SK-N-SH (cell line): ENCODE measurements around the gene RAB30.

ENCODE experiments used
- CTCF ChIP-seq: fragments of 200-600 bp; sonication (generic); IDR thresholded peaks from 2 replicates; pipeline ENCODE4 v1.6.1; 2017; ENCODE audit warnings: antibody characterized with exemption, mild to moderate bottlenecking, moderate library complexity
- EP300 ChIP-seq, 2 experiments: IDR thresholded peaks; 2 replicates each; pipeline versions ENCODE4 v1.4.0 to v1.6.1; 2012; ENCODE audit warnings: borderline replicate concordance in 1 of 2, low read depth in 1 of 2, low read length in 1 of 2
- EZH2phosphoT487 ChIP-seq: fragments of 200-600 bp; sonication (generic); IDR thresholded peaks from 2 replicates; pipeline ENCODE4 v1.6.1; 2017; ENCODE audit warnings: low read depth, mixed run types, mild to moderate bottlenecking, antibody characterized with exemption, moderate library complexity, borderline replicate concordance
- GABPA ChIP-seq: IDR thresholded peaks from 2 replicates; pipeline ENCODE4 v1.4.0; 2012; ENCODE audit warnings: low read depth, mild to moderate bottlenecking
- NFIC ChIP-seq: IDR thresholded peaks from 2 replicates; pipeline ENCODE4 v1.4.0; 2012; ENCODE audit warnings: borderline replicate concordance
- SIN3A ChIP-seq: IDR thresholded peaks from 2 replicates; pipeline ENCODE4 v1.6.1; 2012; ENCODE audit warnings: low read depth, mild to moderate bottlenecking, low read length, moderate library complexity, borderline replicate concordance

GRCh38 chr11:82942376-82942775, 129.3 kb downstream of the RAB30 start:
- TF ChIP-seq EP300 (IDR thresholded peaks at IDR 0.05; ENCODE audit: borderline replicate concordance in 1 of 2, low read depth in 1 of 2, low read length in 1 of 2): no peak
- no peak for TF ChIP-seq EZH2phosphoT487
- TF ChIP-seq CTCF: no peak
- TF ChIP-seq GABPA: no peak
- no peak for TF ChIP-seq NFIC
- TF ChIP-seq SIN3A: no peak
